OCI-LY7 (cell line): ENCODE results near the gene DYNLL1.

Experiments
- CTCF ChIP-seq: fragments of 200-600 bp; sonication (generic); conservative IDR thresholded peaks from 2 replicates; pipeline ENCODE4 v1.5.1; 2014; ENCODE audit warnings: mild to moderate bottlenecking, antibody characterized with exemption, low read length, moderate library complexity, mixed read lengths
- EZH2phosphoT487 ChIP-seq: fragments of 200-600 bp; sonication (generic); IDR thresholded peaks from 2 replicates; pipeline ENCODE4 v1.6.1; 2018; ENCODE audit warnings: low read depth, borderline replicate concordance, mild to moderate bottlenecking, mixed run types, antibody characterized with exemption, low read length, moderate library complexity, mixed read lengths

DNA sequence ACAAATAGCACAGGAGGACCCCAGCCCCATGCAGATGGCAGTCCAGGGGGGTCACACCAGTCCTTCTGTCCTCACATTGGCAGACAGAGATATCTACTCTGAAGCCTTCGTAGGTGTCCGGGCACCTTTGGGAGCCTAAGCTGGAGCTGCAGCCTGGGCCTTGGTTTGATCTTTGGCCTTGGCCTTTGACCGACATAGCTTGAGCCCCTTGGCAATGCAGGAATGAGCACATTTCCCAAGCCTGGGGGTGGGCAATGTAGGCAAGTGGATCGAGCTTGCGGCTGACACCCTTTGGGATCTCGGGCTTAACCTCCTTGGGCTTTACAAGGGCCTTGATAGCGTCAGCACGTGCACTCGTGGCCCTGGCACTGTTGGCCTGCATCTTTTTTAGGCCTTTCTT is 26.7 kb downstream of the DYNLL1 start:
- TF ChIP-seq EZH2phosphoT487 (no peak), CTCF (no peak)
